GM21360 (cell line): ENCODE results near the gene CRYBB1.
"Not testable (repeated sequence)": the region's sequence is repeated elsewhere in the genome, so short reads cannot be mapped to it uniquely, and the experiment has no call there.

Experiments
- ATAC-seq: cut with Tn5 transposase; IDR thresholded peaks from one replicate; pipeline ENCODE4 v1.9.1; 2021; ENCODE audit warnings: mild to moderate bottlenecking, moderate library complexity; ENCODE audit not compliant: unreplicated experiment

Gene CRYBB1

GRCh38 chr22:26642465-26643417 is 24.9 kb upstream of the CRYBB1 start:
- ATAC-seq, result no peak

DNA sequence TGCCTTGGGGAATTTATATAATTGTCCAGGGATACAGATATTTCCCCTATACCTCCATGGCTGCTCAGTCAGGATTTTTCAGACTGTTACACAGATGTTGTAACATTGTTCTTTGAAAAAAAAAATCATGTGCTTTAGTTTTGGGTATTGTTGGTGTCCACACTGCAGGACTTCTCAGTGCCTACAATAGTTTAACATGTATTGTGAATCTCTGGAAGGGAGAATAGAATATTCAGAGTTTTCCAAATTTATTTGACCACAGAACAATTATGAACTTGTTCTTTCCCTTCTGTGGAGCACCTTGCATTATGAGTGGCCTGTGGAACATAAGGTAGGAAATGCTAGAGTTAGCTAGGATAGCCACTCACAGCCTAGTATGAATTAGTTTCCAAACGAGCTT is 18.5 kb upstream of the CRYBB1 start:
- no peak for ATAC-seq

- ATAC-seq, result no peak
These were observed 17.3 kb upstream of the CRYBB1 start for GRCh38 chr22:26635117-26635516.

GRCh38 chr22:26634189-26634588 is 16.4 kb upstream of the CRYBB1 start:
- no peak for ATAC-seq

GRCh38 chr22:26632422-26633155 is 14.8 kb upstream of the CRYBB1 start:
- ATAC-seq, result no peak

- no peak for ATAC-seq
These were observed 13.5 kb upstream of the CRYBB1 start for GRCh38 chr22:26631282-26631681.

GRCh38 chr22:26629988-26630761 is 12.3 kb upstream of the CRYBB1 start:
- ATAC-seq, result no peak

DNA sequence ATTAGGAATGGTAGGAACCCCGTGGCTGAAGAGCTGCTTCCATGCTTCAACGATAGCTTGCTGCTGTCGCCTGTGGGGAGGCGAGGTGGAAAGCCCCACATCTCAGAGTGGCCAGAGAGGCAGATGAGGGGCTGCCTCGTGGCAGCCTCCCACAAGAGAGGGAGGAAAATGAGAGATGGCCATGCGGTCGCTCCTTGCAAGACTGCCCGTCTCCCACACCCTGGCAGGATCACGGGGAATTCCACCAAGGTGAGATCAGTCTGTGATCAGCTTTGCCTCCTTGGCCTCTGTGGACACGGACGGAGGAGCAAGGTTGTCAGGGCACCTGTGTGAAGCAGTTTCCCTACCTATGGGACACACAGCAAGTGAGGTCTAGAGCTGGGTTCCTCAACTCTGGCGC is 7.0 kb upstream of the CRYBB1 start:
- no peak for ATAC-seq

DNA sequence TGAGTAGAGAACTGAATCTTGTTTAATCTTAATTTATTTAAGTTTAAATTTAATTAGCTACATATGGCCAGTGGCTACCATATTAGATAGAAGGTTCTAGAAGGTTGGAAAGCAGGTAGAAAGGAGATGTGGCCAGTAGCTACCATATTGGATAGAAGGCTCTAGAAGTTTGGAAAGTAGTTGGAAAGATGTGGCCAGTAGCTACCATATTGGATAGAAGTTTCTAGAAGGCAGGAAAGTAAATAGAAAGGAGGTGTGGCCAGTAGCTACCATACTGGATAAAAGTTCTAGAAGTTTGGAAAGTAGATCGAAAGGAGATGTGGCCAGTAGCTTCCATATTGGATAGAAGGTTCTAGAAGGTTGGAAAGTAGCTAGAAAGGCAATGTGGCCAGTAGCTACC is 6.2 kb upstream of the CRYBB1 start:
- ATAC-seq, result no peak

DNA sequence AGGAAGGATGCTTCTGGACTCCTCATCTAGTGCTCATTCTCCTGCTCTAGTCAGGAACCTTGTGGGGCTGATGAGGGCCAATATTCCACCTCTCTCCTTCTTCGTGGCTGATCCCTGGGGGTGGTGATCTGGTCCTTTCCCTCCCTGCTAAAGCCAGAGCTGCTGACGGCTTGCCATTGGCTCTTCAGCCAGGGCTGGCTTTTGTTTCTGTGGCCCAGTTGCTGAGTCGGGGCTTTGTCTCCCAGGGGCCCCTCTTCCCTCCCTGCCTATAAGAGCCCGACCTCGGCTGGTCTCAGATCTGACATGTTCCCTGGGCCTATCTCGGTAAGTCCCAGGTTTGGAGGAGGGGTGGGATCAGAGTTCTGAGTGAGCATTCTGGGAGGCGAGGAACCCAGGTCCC is 3.8 kb upstream of the CRYBB1 start, which contains the start of gene CRYBA4:
CRYBA4 (plus strand) TSS at position 301 of the 400 bp plus-strand sequence. CDS start 634 bp downstream, outside the sequence.
- no peak for ATAC-seq

DNA sequence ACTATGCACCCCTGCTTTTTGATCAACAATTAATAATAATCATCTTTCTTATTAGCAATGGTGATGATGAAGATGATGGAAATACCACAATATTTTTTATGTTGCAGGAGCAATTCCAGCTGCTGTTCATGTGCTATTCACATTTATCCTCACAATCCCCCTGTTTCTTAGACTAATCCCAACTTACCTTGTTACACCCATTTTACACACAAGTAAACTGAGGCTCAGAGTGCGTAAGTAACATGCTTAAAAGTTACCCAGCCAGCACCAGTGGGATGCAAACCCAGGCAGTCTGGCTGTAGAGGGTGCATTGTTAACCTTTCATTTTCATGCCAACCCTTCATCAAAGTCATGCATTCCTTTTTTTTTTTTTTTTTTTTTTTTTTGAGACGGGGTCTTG is 2.4 kb upstream of the CRYBB1 start:
- ATAC-seq, result no peak

DNA sequence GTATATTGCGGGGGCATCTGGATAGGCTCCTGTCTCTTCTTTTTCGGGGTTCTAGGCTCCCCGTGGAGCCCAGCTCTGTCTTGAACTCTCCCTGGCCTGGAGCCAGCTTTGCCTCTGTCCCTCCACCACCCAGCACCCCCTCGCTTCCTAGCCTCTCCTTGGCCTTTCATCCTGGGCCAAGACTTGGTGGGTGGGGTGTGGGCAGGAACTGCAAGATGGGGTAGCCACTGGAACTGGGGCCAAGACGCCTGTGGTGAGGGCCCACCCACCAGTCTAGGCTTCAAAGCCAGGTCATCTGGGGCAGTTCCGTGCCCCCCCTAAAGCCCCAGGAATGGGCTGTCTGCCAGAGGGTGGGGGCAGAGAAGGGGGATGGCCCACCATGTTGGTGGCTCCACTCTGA is 1.7 kb upstream of the CRYBB1 start:
- ATAC-seq, result no peak

GRCh38 chr22:26618455-26618854 is 628 bp upstream of the CRYBB1 start:
- ATAC-seq, result no peak

GRCh38 chr22:26616650-26617049 is 1.2 kb downstream of the CRYBB1 start:
- no peak for ATAC-seq

- ATAC-seq, result no peak
These were observed 1.9 kb downstream of the CRYBB1 start for GRCh38 chr22:26615830-26616435.

GRCh38 chr22:26615149-26615548 is 2.7 kb downstream of the CRYBB1 start:
- ATAC-seq, result no peak

- ATAC-seq, result no peak
These were observed 3.5 kb downstream of the CRYBB1 start for GRCh38 chr22:26614322-26614721.

DNA sequence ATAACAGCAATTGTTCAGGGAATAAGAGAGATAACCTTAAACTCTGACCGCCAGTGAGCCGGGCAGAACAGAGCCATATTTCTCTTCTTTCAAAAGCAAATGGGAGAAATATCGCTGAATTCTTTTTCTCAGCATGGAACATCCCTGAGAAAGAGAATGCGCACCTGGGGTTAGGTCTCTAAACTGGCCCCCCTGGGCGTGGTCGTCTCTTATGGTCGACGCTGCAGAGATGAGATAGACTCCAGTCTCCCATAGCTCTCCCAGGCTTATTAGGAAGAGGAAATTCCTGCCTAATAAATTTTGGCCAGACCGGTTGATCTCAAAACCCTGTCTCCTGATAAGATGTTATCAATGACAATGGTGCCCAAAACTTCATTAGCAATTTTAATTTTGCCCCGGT is 4.1 kb downstream of the CRYBB1 start:
- not testable (repeated sequence) for ATAC-seq

DNA sequence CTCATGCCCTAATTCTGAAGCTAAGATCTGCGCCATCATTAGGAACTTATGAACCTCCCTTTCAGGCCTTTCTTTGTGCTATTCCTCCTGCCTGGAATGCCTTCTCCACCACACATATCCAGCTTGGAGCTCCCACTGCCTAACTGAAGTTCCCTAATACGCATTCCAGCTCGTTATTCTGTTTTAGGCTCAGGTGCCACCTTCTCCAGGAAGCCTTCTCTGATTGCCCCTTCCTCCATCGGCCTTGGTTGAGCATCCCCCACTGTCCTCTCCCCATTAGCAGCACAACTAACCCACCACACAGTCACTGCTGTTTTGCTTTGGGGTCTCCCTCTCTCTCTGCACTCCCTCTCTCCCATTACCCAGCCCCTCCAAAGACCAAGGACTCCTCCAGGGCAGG is 5.2 kb downstream of the CRYBB1 start:
- ATAC-seq, result no peak

- ATAC-seq, result no peak
These were observed 6.8 kb downstream of the CRYBB1 start for GRCh38 chr22:26610996-26611395.
